GM12878 (cell line): ENCODE results near the gene SRPK2. TPM values are rescaled to one million over a fixed set of nuclear protein-coding genes. Genes with fewer than 3 reads are reported as not detected.
"Not testable (repeated sequence)": the region's sequence is repeated elsewhere in the genome, so short reads cannot be mapped to it uniquely, and the experiment has no call there.

Experiments
- ATAC-seq: fragments of 200-7000 bp; cut with Tn5 transposase; 3 replicates; pipeline ENCODE4 v1.9.1; 2020; ENCODE audit warnings: mild to moderate bottlenecking, moderate library complexity
- BruUV-seq: library from RNA; stranded (reverse); fragments of 400-500 nt; replicated peaks from 2 replicates; lab custom pipeline; 2021; lab: Mats Ljungman, UMichigan
- CTCF ChIA-PET: fragments of 300-600 bp; sonication (Branson Sonifier 250); formaldehyde crosslinking; extraction: SDS; loops from one replicate; lab custom pipeline; 2021; ENCODE audit warnings: inconsistent platforms; lab: Yijun Ruan, JAX
- POLR2A ChIA-PET: fragments of 350-600 bp; formaldehyde crosslinking; extraction: SDS; loops from one replicate; lab custom pipeline; 2021; ENCODE audit warnings: inconsistent platforms; lab: Charles Lee
- RAD21 ChIA-PET: fragments of 300-600 bp; sonication (Branson Sonifier 250); formaldehyde crosslinking; loops from one replicate; lab custom pipeline; 2023; ENCODE audit warnings: antibody characterized with exemption; ENCODE audit not compliant: unreplicated experiment; lab: Charles Lee
- SMC1A ChIA-PET: fragments of 300-600 bp; sonication (Branson Sonifier 250); formaldehyde crosslinking; loops from one replicate; lab custom pipeline; 2023; ENCODE audit not compliant: unreplicated experiment, uncharacterized antibody; lab: Charles Lee
- DNase-seq: peaks from one replicate; pipeline ENCODE4 v3.0.0-alpha.2; 2011; ENCODE audit warnings: low read depth, low spot score
- FAIRE-seq: peaks from 3 replicates; lab custom pipeline; 2011; peaks lifted over from hg19 to GRCh38; lab: Jason Lieb, UNC
- H2AFZ ChIP-seq: 2 replicates; pipeline ENCODE4 v1.6.0; 2011; ENCODE audit warnings: low read depth, low read length, control low read depth; ENCODE audit not compliant: control insufficient read depth
- H3K27ac ChIP-seq: 2 replicates; pipeline ENCODE4 v1.5.1; 2011; ENCODE audit warnings: control low read depth; ENCODE audit not compliant: control insufficient read depth, insufficient read depth
- H3K27me3 ChIP-seq, 2 experiments: replicated peaks in 1 of 2; 2 replicates each; pipeline versions ENCODE4 v1.6.0 to v1.6.1; 2011; ENCODE audit warnings: low read length in 1 of 2; ENCODE audit not compliant: control insufficient read depth in 2 of 2, insufficient read depth in 2 of 2
- H3K36me3 ChIP-seq, 2 experiments: 2 replicates each; pipeline ENCODE4 v1.5.1; 2011; ENCODE audit warnings: low read length in 1 of 2; ENCODE audit not compliant: control insufficient read depth in 2 of 2, insufficient read depth in 2 of 2
- H3K4me1 ChIP-seq: 2 replicates; pipeline ENCODE4 v1.6.1; 2011; ENCODE audit warnings: mild to moderate bottlenecking, low read length, moderate library complexity, mixed read lengths; ENCODE audit not compliant: control insufficient read depth, insufficient read depth
- H3K4me2 ChIP-seq: 2 replicates; pipeline ENCODE4 v1.6.0; 2011; ENCODE audit warnings: control low read depth; ENCODE audit not compliant: control insufficient read depth, insufficient read depth
- H3K4me3 ChIP-seq: fragments of 200-600 bp; sonication (generic); 2 replicates; pipeline ENCODE4 v1.5.1; 2016
- H3K79me2 ChIP-seq: 2 replicates; pipeline ENCODE4 v1.6.0; 2011; ENCODE audit warnings: low read length; ENCODE audit not compliant: control insufficient read depth, insufficient read depth
- H3K9ac ChIP-seq: 2 replicates; pipeline ENCODE4 v1.8.0; 2011; ENCODE audit warnings: low read length, control low read depth, mixed read lengths; ENCODE audit not compliant: control insufficient read depth, insufficient read depth
- H3K9me3 ChIP-seq: replicated peaks from 3 replicates; pipeline ENCODE4 v1.5.1; 2011; ENCODE audit warnings: mild to moderate bottlenecking, low read length; ENCODE audit not compliant: control insufficient read depth, insufficient read depth
- H4K20me1 ChIP-seq: 2 replicates; pipeline ENCODE4 v1.6.0; 2011; ENCODE audit not compliant: control insufficient read depth, insufficient read depth
- CHD1 ChIP-seq: IDR thresholded peaks from 2 replicates; pipeline ENCODE4 v1.6.1; 2012; ENCODE audit warnings: low read depth, low read length, improper control_type of control experiment
- HDAC6 ChIP-seq: fragments of 200-600 bp; sonication (generic); IDR thresholded peaks from one replicate; pipeline ENCODE4 v1.8.0; 2017; ENCODE audit warnings: antibody characterized with exemption; ENCODE audit not compliant: unreplicated experiment
- MTA2 ChIP-seq: fragments of 450-650 bp; IDR thresholded peaks from 2 replicates; pipeline ENCODE4 v1.6.1; 2016; ENCODE audit warnings: low read depth, mild to moderate bottlenecking, moderate library complexity
- WGBS: methylation state at CpG from one replicate; pipeline ENCODE4 v1.1.6; 2016; ENCODE audit warnings: low lambda C conversion rate; ENCODE audit not compliant: insufficient replicate concordance, insufficient coverage; ENCODE audit errors: missing lambda C conversion rate; 5-methylcytosine and 5-hydroxymethylcytosine counted together
- in situ Hi-C: fragments of 300-500 bp; cut with MboI; formaldehyde crosslinking; loops from 9 replicates; pipeline ENCODE4 v1.14.3; 2018; ENCODE audit warnings: mixed read lengths
- intact Hi-C: fragments of 100-400 bp; cut with micrococcal nuclease; formaldehyde crosslinking; loops from one replicate; pipeline ENCODE4 v1.14.2; 2022; ENCODE audit not compliant: unreplicated experiment
- polyA plus RNA-seq, 11 experiments: library from polyadenylated mRNA; depleted of rRNA in 4 of 11; unstranded in 6 of 11; stranded (reverse) in 5 of 11; fragments of >200 nt; fragmentation: Nextera tagmentation in 4 of 11; fragmentation: Illumina TruSeq in 1 of 11; extraction: Ambion mirVana in 4 of 11; extraction: Trizol in 1 of 11; gene quantifications; 1 replicate in 1 of 11; 2 replicates in 10 of 11; pipeline versions ENCODE4 v1.2.1 to v1.2.3, GENCODE V29; 2011 to 2016; ENCODE audit warnings: inconsistent platforms in 2 of 11, missing spikeins in 2 of 11, low read depth in 1 of 11
- total RNA-seq, 4 experiments: library from RNA; depleted of rRNA in 3 of 4; stranded (reverse); fragments of >200 nt in 3 of 4; fragmentation: Illumina TruSeq in 1 of 4; extraction: Trizol in 1 of 4; gene quantifications; 2 replicates each; pipeline versions ENCODE4 v1.2.1 to v1.2.3, GENCODE V29; 2013 to 2021
- TF ChIP-seq, protein P1 (sequence below): IDR thresholded peaks from 2 replicates; pipeline ENCODE4 v1.6.1; 2012; ENCODE audit warnings: low read length, inconsistent platforms

The SRPK2 gene
- total and polyA plus RNA-seq, 10 of the 15 experiments (the other 5 are each of a cell fraction or from before 2014, with no cell fraction given) = 13.2 to 32.8 (median 24.5) TPM

DNA sequence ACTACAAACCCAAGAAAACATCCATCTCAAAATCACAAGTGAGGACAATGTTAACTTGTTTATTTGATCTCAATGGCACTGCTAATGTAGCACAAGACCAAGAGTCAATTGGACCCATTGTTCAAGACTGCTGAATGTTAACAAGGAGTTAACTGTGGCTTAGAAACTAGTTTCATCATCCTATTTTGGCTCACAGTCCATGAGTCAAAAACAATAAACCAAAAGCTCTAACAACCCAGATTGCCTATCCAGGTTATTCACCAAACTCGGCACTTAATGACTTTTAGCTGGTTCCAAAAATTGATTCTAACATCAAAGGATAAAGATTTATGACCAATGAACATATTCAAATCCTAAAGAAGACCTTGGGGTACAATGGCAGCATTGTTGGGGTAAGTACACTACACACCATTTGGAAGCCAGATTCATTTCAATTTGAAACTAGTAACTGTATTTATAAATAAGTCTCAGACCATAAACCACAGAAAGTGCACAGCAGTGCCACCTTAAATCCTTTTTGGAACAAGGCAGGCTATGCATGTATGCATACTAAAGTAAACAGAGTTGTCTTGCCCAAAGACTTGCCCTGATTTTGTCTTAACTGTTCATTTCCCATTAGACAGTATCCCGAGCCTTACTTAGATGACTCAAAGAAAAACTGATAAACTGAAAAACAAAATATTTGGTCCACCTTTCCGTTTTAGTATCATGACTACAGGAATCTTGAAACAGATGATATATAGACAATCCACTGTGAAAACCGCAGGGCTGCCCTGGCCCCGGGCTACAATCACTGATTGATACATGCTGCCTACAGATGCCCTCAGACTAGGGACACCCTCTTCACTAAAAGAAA lies 84.5 kb downstream of the SRPK2 start (continued):
- TF ChIP-seq, protein P1, sequence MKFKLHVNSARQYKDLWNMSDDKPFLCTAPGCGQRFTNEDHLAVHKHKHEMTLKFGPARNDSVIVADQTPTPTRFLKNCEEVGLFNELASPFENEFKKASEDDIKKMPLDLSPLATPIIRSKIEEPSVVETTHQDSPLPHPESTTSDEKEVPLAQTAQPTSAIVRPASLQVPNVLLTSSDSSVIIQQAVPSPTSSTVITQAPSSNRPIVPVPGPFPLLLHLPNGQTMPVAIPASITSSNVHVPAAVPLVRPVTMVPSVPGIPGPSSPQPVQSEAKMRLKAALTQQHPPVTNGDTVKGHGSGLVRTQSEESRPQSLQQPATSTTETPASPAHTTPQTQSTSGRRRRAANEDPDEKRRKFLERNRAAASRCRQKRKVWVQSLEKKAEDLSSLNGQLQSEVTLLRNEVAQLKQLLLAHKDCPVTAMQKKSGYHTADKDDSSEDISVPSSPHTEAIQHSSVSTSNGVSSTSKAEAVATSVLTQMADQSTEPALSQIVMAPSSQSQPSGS = peak; percentile 54; the same call in 1 of the 2 replicates
- TF ChIP-seq CHD1 = no peak
- no peak for TF ChIP-seq HDAC6
- TF ChIP-seq MTA2 = peak; percentile 69; the same call in 1 of the 2 replicates

DNA sequence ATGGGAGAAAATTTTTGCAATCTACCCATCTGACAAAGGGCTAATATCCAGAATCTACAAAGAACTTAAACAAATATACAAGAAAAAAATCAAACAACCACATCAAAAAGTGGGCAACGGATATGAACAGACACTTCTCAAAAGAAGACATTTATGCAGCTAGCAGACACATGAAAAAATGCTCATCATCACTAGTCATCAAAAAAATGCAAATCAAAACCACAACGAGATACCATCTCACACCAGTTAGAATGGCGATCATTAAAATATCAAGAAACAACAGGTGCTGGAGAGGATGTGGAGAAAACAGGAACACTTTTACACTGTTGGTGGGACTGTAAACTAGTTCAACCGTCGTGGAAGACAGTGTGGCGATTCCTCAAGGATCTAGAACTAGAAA lies 88.1 kb downstream of the SRPK2 start:
- H3K9me3 ChIP-seq, H2AFZ ChIP-seq, ATAC-seq, H3K4me2 ChIP-seq, in situ Hi-C loops, H3K27ac ChIP-seq, H3K4me3 ChIP-seq, H3K9ac ChIP-seq, POLR2A ChIA-PET, H3K27me3 ChIP-seq, H3K36me3 ChIP-seq, RAD21 ChIA-PET, DNase-seq, FAIRE-seq, H4K20me1 ChIP-seq, BruUV-seq: not testable (repeated sequence)
- SMC1A ChIA-PET = interaction anchor here (1.0 kb wide), 1 partner anchor 11 kb away, joined by 3 read pairs; no protein-coding TSS in a partner anchor
- Histone ChIP-seq H3K79me2 (peaks cover 14% of the 10 kb centered on the region), H3K4me1 (peaks cover 27% of the 10 kb centered on the region)
- 97% methylated on average over 6 of the region's 6 CpGs for WGBS
- CTCF ChIA-PET = interaction anchor here (0.7 kb wide), 1 partner anchor 113 kb away, joined by 3 read pairs; no protein-coding TSS in a partner anchor
- intact Hi-C loops = loop anchor here (5.0 kb wide), 1 partner anchor 33 kb away; no protein-coding TSS in a partner anchor
